Mammary epithelial cell (primary cell): Measurements from ENCODE around the gene VAT1L.

Experiments used
- EZH2 ChIP-seq: IDR thresholded peaks from 2 replicates; pipeline ENCODE4 v1.6.1; 2012; ENCODE audit warnings: low read length, inconsistent platforms, borderline replicate concordance
- TF ChIP-seq, protein P1 (sequence below), 2 donors: IDR thresholded peaks in 1 of 2; conservative IDR thresholded peaks in 1 of 2; 2 replicates each; pipeline ENCODE4 v1.5.1; 2011 to 2012; ENCODE audit warnings: inconsistent platforms in 2 of 2, low read length in 2 of 2, mild to moderate bottlenecking in 2 of 2, control low read depth in 1 of 2, low read depth in 1 of 2; ENCODE audit not compliant: insufficient read depth in 1 of 2; ENCODE audit errors: extremely low read depth in 1 of 2

- TF ChIP-seq, protein P1, sequence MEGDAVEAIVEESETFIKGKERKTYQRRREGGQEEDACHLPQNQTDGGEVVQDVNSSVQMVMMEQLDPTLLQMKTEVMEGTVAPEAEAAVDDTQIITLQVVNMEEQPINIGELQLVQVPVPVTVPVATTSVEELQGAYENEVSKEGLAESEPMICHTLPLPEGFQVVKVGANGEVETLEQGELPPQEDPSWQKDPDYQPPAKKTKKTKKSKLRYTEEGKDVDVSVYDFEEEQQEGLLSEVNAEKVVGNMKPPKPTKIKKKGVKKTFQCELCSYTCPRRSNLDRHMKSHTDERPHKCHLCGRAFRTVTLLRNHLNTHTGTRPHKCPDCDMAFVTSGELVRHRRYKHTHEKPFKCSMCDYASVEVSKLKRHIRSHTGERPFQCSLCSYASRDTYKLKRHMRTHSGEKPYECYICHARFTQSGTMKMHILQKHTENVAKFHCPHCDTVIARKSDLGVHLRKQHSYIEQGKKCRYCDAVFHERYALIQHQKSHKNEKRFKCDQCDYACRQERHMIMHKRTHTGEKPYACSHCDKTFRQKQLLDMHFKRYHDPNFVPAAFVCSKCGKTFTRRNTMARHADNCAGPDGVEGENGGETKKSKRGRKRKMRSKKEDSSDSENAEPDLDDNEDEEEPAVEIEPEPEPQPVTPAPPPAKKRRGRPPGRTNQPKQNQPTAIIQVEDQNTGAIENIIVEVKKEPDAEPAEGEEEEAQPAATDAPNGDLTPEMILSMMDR (conservative IDR thresholded peaks at IDR 0.05 in 1 of 2, IDR thresholded peaks at IDR 0.05 in 1 of 2; ENCODE audit: extremely low read depth in 1 of 2, insufficient read depth in 1 of 2, low read depth in 1 of 2, low read length in 2 of 2) = no peak
- no peak for TF ChIP-seq EZH2
These were observed 86.0 kb downstream of the VAT1L start for GRCh38 chr16:77874347-77874746.
